NCI-H1092 (cell line): ENCODE results near the gene NCOR2.
A peak's percentile ranks its signal among the peaks of the same experiment; 100 is the strongest.

Source experiments
- DNase-seq: peaks from one replicate; lab custom pipeline; 2025; lab: John Stamatoyannopoulos, UW

The NCOR2 gene

GRCh38 chr12:124559182-124560017 lies 8.0 kb downstream of the NCOR2 start:
- no peak for DNase-seq

- no peak for DNase-seq
Measured at GRCh38 chr12:124558313-124558712, 9.1 kb downstream of the NCOR2 start.

GRCh38 chr12:124557518-124558223 lies 9.7 kb downstream of the NCOR2 start:
- DNase-seq, result peak; percentile 46

- DNase-seq, result no peak
Measured at GRCh38 chr12:124556896-124557501, 10.4 kb downstream of the NCOR2 start.

GRCh38 chr12:124556074-124556466 lies 11.3 kb downstream of the NCOR2 start:
- no peak for DNase-seq

GRCh38 chr12:124555168-124556073 lies 12.0 kb downstream of the NCOR2 start:
- DNase-seq, result no peak

GRCh38 chr12:124554429-124555029 lies 12.9 kb downstream of the NCOR2 start:
- DNase-seq, result no peak

- DNase-seq, result no peak
Measured at GRCh38 chr12:124553862-124554428, 13.5 kb downstream of the NCOR2 start.

- DNase-seq, result peak; percentile 55
Measured at GRCh38 chr12:124551268-124552144, 15.9 kb downstream of the NCOR2 start.

GRCh38 chr12:124550123-124551089 lies 17.0 kb downstream of the NCOR2 start:
- no peak for DNase-seq

GRCh38 chr12:124549629-124550028 lies 17.8 kb downstream of the NCOR2 start:
- no peak for DNase-seq

GRCh38 chr12:124548854-124549378 lies 18.5 kb downstream of the NCOR2 start:
- no peak for DNase-seq

GRCh38 chr12:124547626-124548025 lies 19.8 kb downstream of the NCOR2 start:
- DNase-seq, result no peak

- DNase-seq, result no peak
Measured at GRCh38 chr12:124545508-124546418, 21.6 kb downstream of the NCOR2 start.

- no peak for DNase-seq
Measured at GRCh38 chr12:124544983-124545382, 22.4 kb downstream of the NCOR2 start.

GRCh38 chr12:124544311-124544970 lies 23.0 kb downstream of the NCOR2 start:
- no peak for DNase-seq
